Measurements from ENCODE around the gene RCSD1. TPM values are rescaled to one million over a fixed set of nuclear protein-coding genes. Genes with fewer than 3 reads are reported as not detected.

RCSD1 gene
- total RNA-seq, 1 experiment from 2014 or later: 0.50 TPM

DNA sequence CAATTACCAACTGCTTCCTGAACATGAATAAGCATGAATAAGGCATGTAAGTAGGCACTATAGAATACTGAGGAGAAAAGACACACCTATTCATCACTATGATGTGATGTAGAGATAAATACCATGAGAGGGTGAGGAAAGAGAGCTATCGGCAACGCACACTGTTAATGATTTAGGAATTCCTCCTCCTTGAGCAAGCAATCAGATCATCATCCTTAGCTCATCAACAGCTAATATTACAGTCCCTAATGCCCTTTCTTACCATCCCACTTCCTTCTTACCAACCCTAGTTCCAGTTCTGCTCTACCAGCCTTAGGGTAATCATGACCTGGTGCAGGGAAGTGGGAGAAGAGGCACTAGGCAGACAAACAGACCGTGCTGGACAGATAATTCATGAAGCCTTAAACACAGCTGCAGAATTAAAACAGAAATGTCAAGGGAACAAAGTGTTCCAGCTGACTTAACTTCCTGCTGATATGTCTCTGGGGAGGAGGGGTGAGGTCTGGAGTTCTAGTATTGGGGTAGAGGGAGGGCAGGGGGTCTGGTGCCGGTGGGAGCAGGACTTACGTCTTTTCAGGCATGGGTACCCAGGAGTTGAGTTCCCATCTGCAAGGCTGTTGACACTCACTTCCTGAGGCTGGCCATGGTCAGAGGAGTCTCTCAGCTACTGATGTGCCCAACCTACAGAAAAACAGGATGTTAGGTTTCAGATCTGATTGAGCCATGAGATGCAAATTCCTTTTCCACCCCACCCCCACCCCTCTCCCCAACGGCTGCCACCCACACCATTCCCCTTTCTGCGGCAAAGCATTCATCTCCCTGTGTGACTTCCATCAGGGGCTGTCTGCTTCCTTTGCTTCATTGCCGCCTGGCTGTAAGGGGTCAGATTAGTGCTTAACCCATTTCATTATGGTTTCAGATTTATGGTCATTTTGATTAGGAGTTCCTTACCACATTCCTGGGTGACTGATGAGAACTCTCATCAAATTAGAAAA lies 12.6 kb upstream of the RCSD1 start (continued):
- TF ChIP-seq NR2C2 (CRISPR knock-in tag; IDR thresholded peaks at IDR 0.05): no peak
- no peak for TF ChIP-seq OVOL2 (CRISPR knock-in tag; IDR thresholded peaks at IDR 0.05; ENCODE audit: borderline replicate concordance)
- no peak for TF ChIP-seq ZNF423 (CRISPR knock-in tag; IDR thresholded peaks at IDR 0.05)

DNA sequence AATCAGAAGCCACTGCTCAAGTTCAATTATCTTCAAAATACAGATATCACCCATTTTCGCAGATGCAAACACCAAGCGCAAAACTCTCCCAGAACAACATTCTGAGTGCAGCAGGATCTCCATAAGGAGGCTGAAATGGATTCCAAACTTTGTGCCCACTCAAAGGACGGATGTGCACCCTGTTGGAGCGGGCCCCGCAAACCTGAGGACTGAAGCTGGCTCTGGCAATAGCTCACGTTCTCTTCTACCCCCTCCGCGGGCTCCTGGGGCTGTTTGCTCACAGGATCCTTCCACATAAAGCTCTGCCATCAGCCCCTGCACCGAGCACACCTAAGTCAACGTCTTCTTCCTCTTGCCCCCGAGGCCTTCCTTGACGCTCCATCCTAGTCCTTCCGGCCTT lies 11.7 kb upstream of the RCSD1 start:
- ChIA-PET POLR2A (no interaction called here), CTCF (interaction anchor here (1.2 kb wide), 1 partner anchor 78 kb away, joined by 3 read pairs; no protein-coding TSS in a partner anchor)
- Mint-ChIP-seq H3K36me3 (peaks cover 12% of the 10 kb centered on the region), H3K4me3 (no peak overlapping the region), H3K9me3 (peaks cover 13% of the 10 kb centered on the region), H3K4me1 (peaks cover 20% of the 10 kb centered on the region), H3K27ac (no peak overlapping the region), H3K27me3 (ENCODE audit: low read depth) (peaks cover 13% of the 10 kb centered on the region; the same call in 1 of the 2 replicates)
- DNase-seq (ENCODE audit: low spot score): no peak
- peak; percentile 13; the same call in 1 of the 2 replicates for ATAC-seq
- TF ChIP-seq ELF4 (CRISPR knock-in tag; IDR thresholded peaks at IDR 0.05; ENCODE audit: low read depth) (no peak), NFYB (CRISPR knock-in tag; conservative IDR thresholded peaks at IDR 0.05; ENCODE audit: low read depth) (no peak), CREM (CRISPR knock-in tag; IDR thresholded peaks at IDR 0.05) (no peak), TEAD1 (CRISPR knock-in tag; IDR thresholded peaks at IDR 0.05) (no peak), TCF7 (CRISPR knock-in tag; IDR thresholded peaks at IDR 0.05; ENCODE audit: low read depth) (no peak), IRF2 (CRISPR knock-in tag; IDR thresholded peaks at IDR 0.05; ENCODE audit: borderline replicate concordance, low read depth) (no peak)
- TF ChIP-seq, protein P1, sequence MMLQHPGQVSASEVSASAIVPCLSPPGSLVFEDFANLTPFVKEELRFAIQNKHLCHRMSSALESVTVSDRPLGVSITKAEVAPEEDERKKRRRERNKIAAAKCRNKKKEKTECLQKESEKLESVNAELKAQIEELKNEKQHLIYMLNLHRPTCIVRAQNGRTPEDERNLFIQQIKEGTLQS (CRISPR knock-in tag; conservative IDR thresholded peaks at IDR 0.05): no peak
- TF ChIP-seq, protein P2, sequence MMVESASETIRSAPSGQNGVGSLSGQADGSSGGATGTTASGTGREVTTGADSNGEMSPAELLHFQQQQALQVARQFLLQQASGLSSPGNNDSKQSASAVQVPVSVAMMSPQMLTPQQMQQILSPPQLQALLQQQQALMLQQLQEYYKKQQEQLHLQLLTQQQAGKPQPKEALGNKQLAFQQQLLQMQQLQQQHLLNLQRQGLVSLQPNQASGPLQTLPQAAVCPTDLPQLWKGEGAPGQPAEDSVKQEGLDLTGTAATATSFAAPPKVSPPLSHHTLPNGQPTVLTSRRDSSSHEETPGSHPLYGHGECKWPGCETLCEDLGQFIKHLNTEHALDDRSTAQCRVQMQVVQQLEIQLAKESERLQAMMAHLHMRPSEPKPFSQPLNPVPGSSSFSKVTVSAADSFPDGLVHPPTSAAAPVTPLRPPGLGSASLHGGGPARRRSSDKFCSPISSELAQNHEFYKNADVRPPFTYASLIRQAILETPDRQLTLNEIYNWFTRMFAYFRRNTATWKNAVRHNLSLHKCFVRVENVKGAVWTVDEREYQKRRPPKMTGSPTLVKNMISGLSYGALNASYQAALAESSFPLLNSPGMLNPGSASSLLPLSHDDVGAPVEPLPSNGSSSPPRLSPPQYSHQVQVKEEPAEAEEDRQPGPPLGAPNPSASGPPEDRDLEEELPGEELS (CRISPR knock-in tag; IDR thresholded peaks at IDR 0.05): no peak
- TF ChIP-seq, protein P3, sequence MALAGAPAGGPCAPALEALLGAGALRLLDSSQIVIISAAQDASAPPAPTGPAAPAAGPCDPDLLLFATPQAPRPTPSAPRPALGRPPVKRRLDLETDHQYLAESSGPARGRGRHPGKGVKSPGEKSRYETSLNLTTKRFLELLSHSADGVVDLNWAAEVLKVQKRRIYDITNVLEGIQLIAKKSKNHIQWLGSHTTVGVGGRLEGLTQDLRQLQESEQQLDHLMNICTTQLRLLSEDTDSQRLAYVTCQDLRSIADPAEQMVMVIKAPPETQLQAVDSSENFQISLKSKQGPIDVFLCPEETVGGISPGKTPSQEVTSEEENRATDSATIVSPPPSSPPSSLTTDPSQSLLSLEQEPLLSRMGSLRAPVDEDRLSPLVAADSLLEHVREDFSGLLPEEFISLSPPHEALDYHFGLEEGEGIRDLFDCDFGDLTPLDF (CRISPR knock-in tag; IDR thresholded peaks at IDR 0.05): no peak
- TF ChIP-seq, protein P4, sequence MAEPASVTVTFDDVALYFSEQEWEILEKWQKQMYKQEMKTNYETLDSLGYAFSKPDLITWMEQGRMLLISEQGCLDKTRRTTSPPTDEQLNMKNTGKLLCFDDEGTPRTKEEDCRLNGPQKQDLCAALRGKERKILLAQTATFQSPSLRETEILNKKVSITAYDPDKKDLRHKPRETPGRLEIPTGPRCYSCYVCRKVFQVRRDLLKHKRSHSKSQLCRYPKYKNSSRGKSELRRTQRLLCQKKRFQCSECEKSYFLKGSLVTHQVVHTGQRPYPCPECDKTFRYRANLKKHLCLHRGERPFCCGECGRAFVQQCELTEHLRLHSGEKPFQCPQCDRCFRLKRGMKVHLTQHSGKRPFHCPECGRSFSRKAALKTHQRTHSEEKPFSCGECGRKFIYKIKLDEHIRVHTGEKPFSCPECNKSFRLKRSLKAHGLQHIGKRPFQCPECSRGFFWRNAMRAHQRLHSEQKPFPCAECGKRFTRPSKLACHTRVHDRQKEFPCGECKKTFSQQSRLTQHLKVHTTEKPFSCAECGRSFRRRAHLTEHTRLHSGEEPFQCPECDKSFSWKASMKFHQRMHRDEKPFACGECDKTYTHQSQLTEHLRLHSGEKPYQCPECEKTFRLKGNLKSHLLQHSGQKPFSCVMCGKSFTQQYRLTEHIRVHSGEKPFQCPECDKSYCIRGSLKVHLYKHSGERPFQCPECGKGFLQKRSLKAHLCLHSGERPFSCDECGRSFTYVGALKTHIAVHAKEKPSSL (CRISPR knock-in tag; conservative IDR thresholded peaks at IDR 0.05): no peak
- TF ChIP-seq, protein P5, sequence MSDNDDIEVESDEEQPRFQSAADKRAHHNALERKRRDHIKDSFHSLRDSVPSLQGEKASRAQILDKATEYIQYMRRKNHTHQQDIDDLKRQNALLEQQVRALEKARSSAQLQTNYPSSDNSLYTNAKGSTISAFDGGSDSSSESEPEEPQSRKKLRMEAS (CRISPR knock-in tag; IDR thresholded peaks at IDR 0.05): no peak
- TF ChIP-seq, protein P6, sequence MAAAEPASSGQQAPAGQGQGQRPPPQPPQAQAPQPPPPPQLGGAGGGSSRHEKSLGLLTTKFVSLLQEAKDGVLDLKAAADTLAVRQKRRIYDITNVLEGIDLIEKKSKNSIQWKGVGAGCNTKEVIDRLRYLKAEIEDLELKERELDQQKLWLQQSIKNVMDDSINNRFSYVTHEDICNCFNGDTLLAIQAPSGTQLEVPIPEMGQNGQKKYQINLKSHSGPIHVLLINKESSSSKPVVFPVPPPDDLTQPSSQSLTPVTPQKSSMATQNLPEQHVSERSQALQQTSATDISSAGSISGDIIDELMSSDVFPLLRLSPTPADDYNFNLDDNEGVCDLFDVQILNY (CRISPR knock-in tag; IDR thresholded peaks at IDR 0.05): no peak
- TF ChIP-seq, protein P7, sequence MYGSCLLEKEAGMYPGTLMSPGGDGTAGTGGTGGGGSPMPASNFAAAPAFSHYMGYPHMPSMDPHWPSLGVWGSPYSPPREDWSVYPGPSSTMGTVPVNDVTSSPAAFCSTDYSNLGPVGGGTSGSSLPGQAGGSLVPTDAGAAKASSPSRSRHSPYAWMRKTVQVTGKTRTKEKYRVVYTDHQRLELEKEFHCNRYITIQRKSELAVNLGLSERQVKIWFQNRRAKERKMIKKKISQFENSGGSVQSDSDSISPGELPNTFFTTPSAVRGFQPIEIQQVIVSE (CRISPR knock-in tag; IDR thresholded peaks at IDR 0.05; ENCODE audit: borderline replicate concordance): no peak

Measured in WTC11 (cell line).